ENCODE measurements around the gene RAD51.
"Not testable (repeated sequence)": the region's sequence is repeated elsewhere in the genome, so short reads cannot be mapped to it uniquely, and the experiment has no call there.

- not testable (repeated sequence) for TF ChIP-seq REST (IDR thresholded peaks at IDR 0.05; ENCODE audit: insufficient read depth in 1 of 2, low read depth in 2 of 2, low read length in 1 of 2); POLR2AphosphoS5 (IDR thresholded peaks at IDR 0.05; ENCODE audit: low read depth, low read length)
- TF ChIP-seq, protein P1, sequence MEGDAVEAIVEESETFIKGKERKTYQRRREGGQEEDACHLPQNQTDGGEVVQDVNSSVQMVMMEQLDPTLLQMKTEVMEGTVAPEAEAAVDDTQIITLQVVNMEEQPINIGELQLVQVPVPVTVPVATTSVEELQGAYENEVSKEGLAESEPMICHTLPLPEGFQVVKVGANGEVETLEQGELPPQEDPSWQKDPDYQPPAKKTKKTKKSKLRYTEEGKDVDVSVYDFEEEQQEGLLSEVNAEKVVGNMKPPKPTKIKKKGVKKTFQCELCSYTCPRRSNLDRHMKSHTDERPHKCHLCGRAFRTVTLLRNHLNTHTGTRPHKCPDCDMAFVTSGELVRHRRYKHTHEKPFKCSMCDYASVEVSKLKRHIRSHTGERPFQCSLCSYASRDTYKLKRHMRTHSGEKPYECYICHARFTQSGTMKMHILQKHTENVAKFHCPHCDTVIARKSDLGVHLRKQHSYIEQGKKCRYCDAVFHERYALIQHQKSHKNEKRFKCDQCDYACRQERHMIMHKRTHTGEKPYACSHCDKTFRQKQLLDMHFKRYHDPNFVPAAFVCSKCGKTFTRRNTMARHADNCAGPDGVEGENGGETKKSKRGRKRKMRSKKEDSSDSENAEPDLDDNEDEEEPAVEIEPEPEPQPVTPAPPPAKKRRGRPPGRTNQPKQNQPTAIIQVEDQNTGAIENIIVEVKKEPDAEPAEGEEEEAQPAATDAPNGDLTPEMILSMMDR (IDR thresholded peaks at IDR 0.05): not testable (repeated sequence)
These were observed 18.1 kb upstream of the RAD51 start for GRCh38 chr15:40676906-40677305.
